Activated gamma-delta T cell (primary cell): ENCODE data around the gene LTBP1.
"Not testable (repeated sequence)": the region's sequence is repeated elsewhere in the genome, so short reads cannot be mapped to it uniquely, and the experiment has no call there.

Experiments used
- DNase-seq: peaks from one replicate; lab custom pipeline; 2025; lab: John Stamatoyannopoulos, UW

LTBP1 gene

DNA sequence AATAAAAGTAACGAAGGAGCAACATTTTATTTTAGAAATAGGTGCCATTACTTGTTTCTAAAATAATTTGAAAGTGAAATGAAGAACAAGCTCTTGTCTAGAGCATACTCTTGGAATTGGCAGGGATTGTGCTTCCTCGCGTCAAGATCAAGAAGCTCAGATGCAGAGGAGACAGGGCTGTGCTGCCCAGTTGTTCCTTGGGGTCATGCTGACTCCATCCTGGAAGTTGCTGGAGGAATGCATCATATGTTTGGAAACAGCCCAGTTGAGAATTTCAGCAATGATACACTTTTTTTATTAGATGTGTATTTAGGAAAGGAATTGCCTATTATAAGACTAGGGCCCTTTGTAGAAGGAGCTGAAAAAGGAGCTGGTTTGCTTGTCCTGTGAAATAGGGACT, 17.2 kb downstream of the LTBP1 start:
- DNase-seq = no peak

DNA sequence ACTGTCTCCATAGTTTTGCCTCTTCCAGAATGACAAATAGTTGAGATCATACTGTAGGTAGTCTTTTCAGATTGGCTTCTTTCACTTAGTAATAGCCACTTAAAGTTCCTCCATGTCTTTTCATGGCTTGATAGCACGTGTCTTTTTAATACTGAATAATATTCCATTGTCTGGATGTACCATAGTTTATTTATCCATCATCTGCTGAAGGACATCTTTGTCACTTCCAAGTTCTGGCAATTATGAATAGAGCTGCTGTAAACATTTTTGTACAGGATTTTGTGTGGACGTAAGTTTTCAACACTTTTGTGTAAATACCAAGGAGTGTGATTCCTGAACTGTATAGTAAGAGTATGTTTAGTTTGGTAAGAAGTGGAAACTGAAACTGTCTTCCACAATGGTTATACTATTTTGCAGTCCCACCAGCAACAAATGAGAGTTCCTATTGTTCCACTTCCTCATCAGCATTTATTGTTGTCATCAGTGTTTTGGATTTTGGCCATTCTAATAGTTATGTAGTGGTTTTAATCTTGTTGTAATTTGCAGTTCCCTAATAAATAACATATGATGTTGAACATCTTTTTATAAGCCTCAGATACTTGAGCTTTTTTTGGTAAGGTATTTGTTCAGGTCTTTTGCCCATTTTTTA, 18.9 kb downstream of the LTBP1 start:
- no peak for DNase-seq

DNA sequence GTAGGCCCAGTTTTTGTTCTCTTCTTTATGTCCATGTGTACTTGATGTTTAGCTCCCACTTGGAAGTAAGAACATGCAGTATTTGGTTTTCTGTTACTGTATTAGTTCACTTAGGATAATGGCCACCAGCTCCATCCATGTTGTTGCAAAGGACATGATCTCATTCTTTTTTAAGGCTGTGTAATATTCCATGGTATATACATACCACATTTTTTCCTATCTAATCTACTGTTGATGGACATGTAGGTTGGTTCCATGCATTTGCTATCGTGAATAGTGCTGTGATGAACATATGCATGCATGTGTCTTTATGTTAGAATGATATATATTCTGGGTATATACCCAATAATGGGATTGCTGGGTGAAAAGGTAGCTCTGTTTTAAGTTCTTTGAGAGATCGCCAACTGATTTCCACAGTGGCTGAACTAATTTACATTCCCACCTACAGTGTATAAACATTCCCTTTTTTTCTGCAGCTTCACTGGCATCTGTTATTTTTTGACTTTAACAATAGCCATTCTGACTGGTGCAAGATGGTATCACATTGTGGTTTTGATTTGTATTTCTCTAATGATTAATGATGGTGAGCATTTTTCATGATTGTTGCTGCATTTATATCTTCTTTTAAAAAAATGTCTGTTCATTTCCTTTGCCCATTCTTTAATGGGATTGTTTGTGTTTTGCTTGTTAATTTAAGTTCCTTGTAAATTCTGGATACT, 22.9 kb downstream of the LTBP1 start:
- no peak for DNase-seq

DNA sequence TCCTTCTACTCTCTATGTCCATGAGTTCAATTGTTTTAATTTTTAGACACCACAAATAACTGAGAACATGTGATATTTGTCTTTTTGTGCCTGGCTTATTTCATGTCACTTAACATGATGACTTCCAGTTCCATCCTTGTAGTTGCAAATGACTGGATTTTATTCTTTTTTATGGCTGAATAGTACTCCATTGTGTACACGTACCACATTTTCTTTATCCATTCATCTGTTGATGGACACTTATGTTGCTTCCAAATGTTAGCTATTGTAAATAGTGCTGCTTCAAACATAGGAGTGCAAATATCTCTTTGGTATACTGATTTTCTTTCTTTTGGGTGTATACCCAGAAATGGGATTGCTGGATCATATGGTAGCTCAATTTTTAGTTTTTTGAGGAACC, 27.0 kb downstream of the LTBP1 start:
- DNase-seq = not testable (repeated sequence)

DNA sequence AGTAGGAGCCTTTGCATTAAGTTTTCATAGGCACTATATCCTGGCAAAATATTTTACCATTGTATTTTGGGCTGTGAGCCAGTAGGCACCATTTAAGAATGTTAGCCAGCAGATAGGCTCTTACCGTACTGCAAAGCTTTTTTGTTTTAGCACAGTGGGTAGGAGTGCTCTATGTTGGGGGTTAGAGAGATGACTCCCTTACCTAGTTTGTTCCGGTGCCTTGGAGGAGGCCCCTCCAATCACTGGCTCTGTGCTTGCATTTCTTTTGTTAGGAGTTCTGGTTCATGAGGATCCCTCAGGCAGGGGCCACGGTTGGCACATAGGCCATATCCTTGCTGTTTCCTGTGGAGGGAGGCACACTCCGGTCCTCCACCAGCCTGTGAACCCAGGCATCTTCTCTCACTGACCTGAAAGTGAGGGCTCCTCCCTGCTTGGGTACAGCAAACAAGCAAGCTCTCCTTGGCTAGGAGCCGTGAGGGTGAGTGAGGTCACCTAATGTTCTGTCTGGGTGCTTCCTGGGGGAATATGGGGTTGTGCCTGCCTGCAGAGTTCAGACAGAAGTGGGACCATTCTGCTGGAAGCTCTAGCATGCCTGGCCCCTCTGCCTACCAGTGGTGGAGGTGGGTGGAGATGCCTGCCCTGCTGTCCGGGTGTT, 29.8 kb downstream of the LTBP1 start:
- DNase-seq = no peak

DNA sequence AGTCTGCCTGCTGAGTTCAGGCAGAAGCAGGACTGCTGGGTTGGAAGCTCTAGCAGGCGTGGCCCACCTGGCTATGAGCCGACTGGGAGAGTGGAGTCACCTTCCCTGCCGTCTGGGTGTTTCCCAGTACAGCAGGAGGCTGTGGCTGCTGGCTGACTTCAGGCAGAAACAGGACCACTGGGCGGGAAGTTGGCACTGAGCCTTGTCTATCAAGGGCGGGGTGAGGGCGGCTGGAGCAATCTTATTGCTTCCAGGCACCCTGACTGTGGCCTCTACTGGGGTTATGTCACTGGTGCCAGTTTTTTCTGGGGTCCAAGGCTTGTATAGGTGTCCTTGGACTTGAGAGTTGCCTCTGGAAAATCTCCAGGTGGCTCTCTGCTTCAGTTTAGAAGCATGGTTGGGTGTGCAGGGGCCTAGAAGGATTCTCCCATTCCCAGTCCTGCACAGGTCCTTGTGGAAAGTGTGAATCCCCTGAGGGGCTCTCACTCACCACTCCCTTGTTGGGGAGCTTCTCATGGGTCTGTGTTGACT, 30.5 kb downstream of the LTBP1 start:
- no peak for DNase-seq

DNA sequence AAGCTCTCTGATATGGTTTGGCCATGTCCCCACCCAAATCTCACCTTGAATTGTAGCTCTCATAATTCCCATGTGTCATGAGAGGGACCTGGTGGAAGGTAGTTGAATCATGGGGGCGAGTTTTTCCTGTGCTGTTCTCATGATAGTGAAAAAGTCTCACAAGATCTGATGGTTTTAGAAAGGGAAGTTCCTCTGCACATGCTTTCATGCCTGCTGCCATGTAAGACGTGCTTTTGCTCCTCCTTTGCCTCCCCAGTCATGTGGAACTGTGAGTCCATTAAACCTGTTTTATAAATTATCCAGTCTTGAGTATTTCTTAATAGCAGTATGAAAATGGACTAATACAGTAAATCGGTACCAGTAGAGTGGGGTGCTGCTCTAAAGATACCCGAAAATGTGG, 34.9 kb downstream of the LTBP1 start:
- no peak for DNase-seq

DNA sequence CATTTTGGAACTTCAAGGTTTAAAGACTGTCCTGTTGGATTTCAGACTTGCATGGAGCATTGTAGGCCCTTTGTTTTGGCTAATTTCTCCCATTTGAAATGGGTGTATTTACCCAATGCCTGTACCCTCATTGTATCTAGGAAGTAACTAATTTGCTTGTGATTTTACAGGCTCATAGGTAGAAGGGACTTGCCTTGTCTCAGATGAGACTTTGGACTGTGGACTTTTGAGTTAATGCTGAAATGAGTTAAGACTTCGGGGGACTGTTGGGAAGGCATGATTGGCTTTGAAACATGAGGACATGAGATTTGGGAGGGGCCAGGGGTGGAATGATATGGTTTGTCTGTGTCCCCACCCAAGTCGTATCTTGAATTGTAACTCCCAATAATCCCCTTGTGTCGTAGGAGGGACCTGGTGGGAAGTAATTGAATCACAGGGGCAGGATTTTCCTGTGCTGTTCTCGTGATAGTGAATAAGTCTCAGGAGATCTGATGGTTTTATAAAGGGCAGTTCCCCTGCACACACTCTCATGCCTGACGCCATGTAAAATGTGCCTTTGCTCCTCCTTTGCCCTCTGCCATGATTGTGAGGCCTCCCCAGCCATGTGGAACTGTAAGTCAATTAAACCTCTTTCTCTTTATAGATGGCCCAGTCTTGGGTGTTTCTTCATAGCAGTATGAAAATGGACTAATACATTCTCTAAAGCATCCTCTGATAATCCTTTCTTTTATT, 36.6 kb downstream of the LTBP1 start:
- DNase-seq = not testable (repeated sequence)

DNA sequence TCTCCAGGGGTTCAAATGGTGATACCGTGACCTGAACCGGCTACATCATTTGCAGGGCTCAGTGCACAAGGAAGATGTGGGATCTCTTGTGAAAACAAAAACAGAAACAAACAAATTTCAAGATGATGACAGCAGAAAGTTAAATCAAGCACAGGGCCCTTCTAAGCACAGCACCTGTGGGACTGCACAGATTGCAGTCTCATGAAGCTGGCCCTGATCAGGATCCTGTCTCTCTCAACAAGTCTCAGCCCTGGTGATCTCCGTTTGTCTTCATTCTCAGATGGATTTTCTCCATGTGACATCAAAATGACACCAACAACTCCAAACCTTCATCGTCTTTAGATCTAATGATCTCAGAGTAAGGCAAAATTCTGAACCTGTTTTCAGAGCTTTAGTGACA, 39.7 kb downstream of the LTBP1 start:
- DNase-seq = no peak

DNA sequence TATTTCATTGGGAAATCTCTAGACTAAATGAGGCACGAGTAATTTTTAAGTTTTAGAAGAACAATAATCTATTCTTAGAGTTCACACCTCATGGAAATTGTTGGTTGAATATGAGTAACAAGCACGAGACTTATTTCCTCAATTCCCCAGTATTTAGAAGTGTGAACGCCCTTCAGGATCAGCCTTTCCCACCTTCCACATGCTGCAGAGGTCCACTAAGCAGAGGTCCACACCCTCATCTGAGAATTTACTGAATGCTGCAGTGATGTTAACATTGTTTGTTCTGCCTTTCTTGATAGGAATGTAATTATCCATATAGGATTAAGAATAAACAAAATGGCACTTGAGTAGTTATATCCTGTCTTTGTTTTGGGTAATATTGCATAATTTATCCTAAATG, 41.8 kb downstream of the LTBP1 start:
- DNase-seq = no peak

DNA sequence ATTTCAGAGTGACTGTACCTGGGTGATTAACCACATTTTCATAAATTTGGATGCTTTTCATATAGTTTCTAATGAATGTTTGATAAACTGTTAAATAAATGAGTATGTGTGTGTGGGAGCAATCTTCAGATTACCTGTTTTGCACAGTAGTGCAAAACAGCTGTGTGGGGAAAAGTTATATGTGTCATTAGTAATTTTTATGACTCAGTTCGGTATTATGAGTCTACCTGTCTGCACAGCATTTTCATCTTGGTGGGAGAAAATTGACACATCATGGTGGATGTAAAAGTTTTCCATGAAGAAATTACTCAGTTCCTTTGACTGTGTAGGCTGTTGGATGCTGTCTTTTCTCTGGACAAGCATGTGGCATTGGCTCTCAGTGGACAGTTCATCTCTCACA, 43.8 kb downstream of the LTBP1 start:
- no peak for DNase-seq

DNA sequence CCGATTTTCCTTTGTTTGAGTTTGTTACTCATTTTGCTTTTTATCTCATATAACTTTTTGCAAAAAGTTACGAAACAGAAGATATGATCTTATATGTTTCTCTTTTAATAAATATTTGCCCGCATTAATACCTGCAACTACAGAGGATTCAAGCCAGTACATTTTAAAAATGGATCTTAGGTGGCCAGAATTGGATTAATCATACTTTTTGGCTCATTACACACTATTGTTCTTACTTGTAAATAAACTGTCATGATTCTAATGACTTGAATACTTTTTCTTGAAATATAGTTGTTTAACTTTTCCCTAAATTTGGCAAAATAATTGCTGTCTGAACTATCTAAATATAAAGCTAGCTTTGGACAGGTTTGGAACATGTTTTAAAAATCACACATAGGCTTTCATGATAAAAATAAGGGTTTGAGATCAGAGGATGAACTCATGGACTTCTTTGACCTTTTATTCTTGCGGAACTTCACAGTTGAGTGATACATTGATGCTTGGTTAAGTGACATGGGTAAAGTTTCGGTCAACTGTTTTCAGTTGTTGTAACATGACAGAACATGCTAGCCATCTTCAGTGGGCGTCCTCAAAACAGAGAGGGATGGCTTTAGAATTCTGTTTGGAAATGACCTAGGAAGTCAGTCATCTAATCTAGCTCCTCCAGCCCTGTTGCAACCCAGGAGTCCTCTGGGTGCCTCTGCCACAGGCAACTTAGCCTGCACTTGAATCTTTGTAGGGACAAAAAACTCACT, 44.5 kb downstream of the LTBP1 start:
- no peak for DNase-seq

DNA sequence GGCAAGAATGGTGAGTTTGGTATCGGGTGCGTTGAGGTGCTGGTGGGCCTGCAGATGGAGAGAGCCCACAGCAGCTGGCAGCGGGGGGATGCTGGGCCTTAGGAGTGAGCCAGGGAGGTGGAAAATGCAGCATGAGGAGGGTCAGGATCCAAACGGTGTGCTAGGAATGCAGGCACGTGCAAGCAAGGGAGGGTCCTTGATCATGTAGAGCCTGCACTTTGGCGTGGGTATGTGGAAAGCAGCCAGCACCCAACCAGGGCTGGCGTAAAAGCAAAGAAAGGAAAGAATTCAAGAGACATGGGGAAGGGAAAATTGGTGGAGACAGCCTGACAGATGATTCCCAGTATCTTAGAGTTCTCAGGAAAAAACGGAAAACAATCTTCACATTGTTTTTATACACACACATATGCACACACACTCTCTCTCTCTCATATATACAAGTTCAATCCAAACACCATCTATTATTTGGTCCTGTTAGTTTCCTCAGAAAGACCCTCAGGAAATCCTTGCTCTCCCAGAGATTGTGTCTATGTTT, 46.3 kb downstream of the LTBP1 start:
- no peak for DNase-seq

DNA sequence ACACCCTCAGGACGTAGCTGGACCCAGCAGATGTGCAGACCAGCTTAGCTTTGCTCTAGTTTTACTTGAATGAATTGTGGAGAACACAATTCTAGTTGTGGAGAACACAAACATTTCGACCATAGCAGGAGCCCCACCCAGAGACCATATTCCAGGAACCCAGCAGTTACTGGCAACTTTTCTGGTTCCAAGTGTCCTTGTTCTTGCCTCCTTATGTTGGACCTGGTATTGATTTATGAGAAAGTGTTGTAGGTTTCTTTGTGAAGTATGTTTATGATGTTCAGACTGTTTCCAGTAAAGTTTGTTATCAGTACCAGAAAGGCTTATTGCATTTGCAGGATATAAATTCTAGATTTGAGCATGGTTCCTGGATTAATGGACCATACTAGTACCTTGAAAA, 51.0 kb downstream of the LTBP1 start:
- DNase-seq = no peak

DNA sequence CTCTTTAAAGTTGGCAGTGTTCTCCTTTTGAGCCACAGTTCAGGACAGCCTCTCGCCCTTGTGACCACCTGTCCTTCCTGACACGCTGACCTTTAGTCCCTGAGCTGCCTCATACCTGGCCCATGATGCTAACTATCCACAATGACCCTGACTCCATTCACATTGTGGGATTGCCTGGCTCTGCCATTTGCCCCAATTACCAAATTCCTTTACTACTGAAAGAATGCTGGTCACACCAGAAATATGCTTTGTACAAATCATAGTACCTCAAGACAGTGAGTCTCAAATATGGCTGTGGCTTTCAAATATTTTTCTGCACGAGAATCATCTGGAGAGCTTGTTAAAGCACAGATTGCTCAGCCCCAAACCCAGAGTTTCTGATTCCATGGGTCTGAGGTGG, 54.2 kb downstream of the LTBP1 start:
- DNase-seq = no peak

DNA sequence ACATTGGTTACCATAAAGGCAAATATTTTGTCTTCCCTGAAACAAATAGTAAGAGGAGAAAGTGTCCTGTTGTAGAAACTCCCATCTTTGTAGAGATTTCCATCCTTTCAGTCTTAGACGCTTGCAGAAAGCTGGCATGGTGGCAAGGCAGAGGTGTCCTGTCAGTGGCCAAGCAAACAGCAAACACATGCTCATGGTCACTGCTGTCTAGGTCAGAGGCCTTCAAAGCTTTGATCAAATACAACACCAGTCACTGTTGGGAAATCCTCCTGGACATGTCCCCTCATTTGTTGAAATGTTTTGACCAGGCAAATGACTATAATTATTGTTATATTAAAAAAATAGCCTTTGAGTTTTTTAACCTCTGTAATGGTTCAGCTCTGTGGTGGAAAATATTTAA, 55.1 kb downstream of the LTBP1 start:
- no peak for DNase-seq

DNA sequence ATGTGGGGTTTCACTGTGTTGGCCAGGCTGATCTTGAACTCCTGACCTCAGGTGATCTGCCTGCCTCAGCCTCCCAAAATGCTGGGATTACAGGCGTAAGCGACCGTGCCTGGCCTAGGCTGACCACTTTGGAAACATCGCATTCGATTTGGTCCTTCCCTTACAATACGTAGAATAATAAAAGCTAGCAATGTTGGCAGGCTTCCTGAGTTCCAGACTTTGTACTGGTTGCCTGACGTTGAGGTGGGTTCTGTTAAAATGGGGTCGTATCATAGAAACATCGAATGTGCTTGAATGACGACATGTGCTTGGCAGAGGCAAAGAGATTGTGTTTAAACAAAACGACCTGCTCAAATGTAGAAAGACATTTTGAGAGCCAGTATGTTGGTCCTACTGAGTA, 56.1 kb downstream of the LTBP1 start:
- DNase-seq = no peak

DNA sequence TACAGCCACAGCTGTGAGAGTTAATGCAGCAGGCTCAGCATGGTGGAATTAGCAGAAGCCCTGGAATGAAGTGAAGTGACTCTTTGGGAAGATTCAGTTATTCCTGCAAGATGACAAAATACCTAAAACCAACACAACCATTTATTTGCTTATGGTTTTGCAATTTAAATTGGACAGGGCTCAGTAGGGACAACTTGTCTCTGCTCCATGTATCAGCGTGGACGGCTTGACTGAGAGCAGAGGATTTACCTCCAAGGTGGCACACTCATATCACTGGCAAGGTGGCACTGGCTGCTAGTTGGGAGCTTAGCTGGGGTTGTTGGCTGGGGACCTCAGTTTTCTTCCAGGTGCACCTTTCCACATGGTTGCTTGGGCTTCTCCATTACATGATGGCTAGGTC, 58.3 kb downstream of the LTBP1 start:
- no peak for DNase-seq

DNA sequence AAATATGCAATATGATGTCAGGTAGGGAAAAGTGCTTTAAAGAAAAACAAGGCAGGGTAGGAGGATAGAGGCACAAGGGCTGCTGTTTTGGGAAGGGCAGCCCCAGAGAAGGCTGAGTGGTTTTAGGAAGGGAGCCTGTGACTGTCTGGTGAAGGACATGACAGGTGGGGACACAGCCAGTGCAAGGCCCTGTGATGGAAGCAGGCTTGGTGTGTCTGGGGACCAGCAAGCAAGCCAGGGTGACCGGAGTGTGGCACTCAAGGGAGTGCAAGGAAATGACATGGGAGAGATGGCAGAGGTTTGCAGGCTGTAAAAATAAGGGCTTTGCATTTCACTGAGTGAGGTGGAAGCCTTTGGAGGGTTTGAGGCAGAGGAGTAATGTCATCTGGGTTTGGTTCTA, 62.0 kb downstream of the LTBP1 start:
- no peak for DNase-seq

DNA sequence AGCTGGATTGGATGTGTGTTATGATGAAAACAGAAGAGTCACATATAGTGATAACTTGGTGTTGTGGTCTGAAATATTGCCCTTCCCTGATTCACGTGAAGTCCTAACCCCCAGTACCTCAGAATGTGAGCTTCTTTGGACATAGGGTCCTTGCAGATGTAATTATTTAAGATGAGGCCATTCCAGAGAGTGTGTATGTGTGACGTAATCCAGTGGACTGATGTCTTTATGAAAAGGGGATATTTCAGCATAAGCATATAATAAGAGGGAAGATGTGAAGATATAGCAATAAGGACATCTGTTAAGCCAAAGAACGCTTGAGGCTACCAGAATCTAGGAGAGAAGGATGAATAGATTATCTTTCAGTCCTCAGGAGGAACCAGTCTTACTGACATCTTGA, 62.5 kb downstream of the LTBP1 start:
- DNase-seq = no peak

DNA sequence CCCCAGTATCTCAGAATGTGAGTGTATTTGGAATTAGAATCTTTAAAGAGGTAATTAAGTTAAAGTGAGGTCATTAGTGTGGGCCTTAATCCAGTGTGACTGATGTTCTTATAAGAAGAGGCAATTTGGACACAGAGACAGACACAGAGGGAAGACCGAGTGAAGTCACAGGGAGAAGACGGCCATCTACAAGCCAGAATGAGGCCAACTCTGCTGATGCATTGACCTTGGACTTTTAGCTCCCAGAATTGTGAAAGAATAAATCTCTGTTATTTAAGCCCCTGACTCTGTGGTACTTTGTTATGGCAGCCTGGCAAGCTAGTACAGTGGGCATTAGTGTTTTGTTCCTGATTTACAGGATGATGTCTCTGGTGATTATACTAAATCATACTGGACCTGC, 64.6 kb downstream of the LTBP1 start:
- no peak for DNase-seq

DNA sequence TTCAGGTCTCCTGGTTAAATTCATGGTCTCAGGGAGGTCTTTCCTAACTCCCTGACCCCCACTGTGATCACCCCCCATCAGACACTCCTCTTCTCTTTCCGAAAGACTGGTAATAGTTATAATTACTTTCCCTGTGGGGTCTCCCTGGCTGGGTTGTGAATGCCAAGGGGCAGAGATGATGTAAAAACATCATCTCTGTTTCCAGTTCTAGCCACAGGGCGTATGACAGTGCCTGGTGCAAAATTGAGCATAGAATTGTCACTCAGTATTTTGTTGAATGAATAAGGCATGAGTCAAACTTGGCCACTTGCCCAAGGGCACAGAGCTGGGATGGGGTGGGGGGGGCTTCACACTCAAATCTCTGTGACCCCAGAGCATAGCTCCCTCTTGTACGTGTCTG, 65.2 kb downstream of the LTBP1 start:
- DNase-seq = no peak
